Panc1 (cell line): Measurements from ENCODE around the gene HSBP1L1. TPM values are rescaled to one million over a fixed set of nuclear protein-coding genes. Genes with fewer than 3 reads are reported as not detected.

ENCODE experiments used
- ATAC-seq: fragments of 200-7000 bp; cut with Tn5 transposase; 2 replicates; pipeline ENCODE4 v1.9.1; 2020; ENCODE audit warnings: mild to moderate bottlenecking, moderate library complexity
- BruUV-seq: library from RNA; stranded (reverse); fragments of 400-500 nt; replicated peaks from 2 replicates; lab custom pipeline; 2021; lab: Mats Ljungman, UMichigan
- CTCF ChIA-PET: fragments of 300-600 bp; sonication (Branson Sonifier 250); formaldehyde crosslinking; loops from one replicate; lab custom pipeline; 2022; ENCODE audit warnings: antibody characterized with exemption; lab: Charles Lee
- POLR2A ChIA-PET: fragments of 300-600 bp; sonication (Branson Sonifier 250); formaldehyde crosslinking; loops from one replicate; lab custom pipeline; 2022; ENCODE audit warnings: antibody characterized with exemption; lab: Charles Lee
- DNase-seq: peaks from one replicate; pipeline ENCODE4 v3.0.0-alpha.2; 2010; ENCODE audit warnings: low read depth, low spot score
- H3K27ac ChIP-seq: 2 replicates; pipeline ENCODE4 v1.5.1; 2011; ENCODE audit warnings: mild to moderate bottlenecking, low read length, inconsistent platforms
- H3K27me3 ChIP-seq: fragments of 200-500 bp; sonication (Bioruptor generic); 2 replicates; pipeline ENCODE4 v1.6.0; 2014; ENCODE audit warnings: low read length, inconsistent platforms; ENCODE audit not compliant: control insufficient read depth, insufficient read depth
- H3K36me3 ChIP-seq: fragments of 200-500 bp; sonication (Bioruptor generic); 2 replicates; pipeline ENCODE4 v1.5.1; 2014; ENCODE audit warnings: inconsistent platforms, mild to moderate bottlenecking, low read length, moderate library complexity; ENCODE audit not compliant: control insufficient read depth, insufficient read depth
- H3K4me1 ChIP-seq: 2 replicates; pipeline ENCODE4 v1.5.1; 2011; ENCODE audit warnings: inconsistent platforms, mild to moderate bottlenecking, low read length, moderate library complexity; ENCODE audit not compliant: control insufficient read depth, insufficient read depth
- H3K4me3 ChIP-seq, 2 experiments: 2 replicates each; pipeline ENCODE4 v1.5.1; 2011 to 2012; ENCODE audit warnings: low read depth in 2 of 2, low read length in 2 of 2, mild to moderate bottlenecking in 2 of 2, inconsistent platforms in 1 of 2, moderate library complexity in 1 of 2
- H3K9me3 ChIP-seq: fragments of 200-500 bp; sonication (Bioruptor generic); 2 replicates; pipeline ENCODE4 v1.5.1; 2014; ENCODE audit warnings: low read depth, mild to moderate bottlenecking, inconsistent platforms, low read length, moderate library complexity; ENCODE audit not compliant: control insufficient read depth, insufficient read depth
- POLR2AphosphoS5 ChIP-seq: IDR thresholded peaks from 2 replicates; pipeline ENCODE4 v1.6.1; 2012; ENCODE audit warnings: mild to moderate bottlenecking, low read depth, low read length, moderate library complexity
- SIN3A ChIP-seq: IDR thresholded peaks from 2 replicates; pipeline ENCODE4 v1.6.1; 2012; ENCODE audit warnings: low read depth, mild to moderate bottlenecking, low read length, moderate library complexity, borderline replicate concordance; ENCODE audit not compliant: insufficient read depth
- TCF7L2 ChIP-seq: IDR thresholded peaks from 2 replicates; pipeline ENCODE4 v1.6.1; 2011; ENCODE audit warnings: mild to moderate bottlenecking, low read depth, low read length, inconsistent platforms
- in situ Hi-C: cut with HindIII; loops from 2 replicates; pipeline ENCODE4 v1.10.0; 2016; ENCODE audit warnings: low sequenced_read_pairs, low pct_unique_long_range_greater_than_20kb
- intact Hi-C: fragments of 100-400 bp; cut with micrococcal nuclease; formaldehyde crosslinking; loops from one replicate; pipeline ENCODE4 v1.10.0; 2022; ENCODE audit not compliant: unreplicated experiment
- total RNA-seq: library from RNA; stranded (reverse); gene quantifications from one replicate; pipeline ENCODE4 v1.2.1, GENCODE V29; 2021; ENCODE audit not compliant: unreplicated experiment
- TF ChIP-seq, protein P1 (sequence below): fragments of 450-650 bp; IDR thresholded peaks from 2 replicates; pipeline ENCODE4 v1.5.1; 2017; ENCODE audit warnings: mild to moderate bottlenecking
- TF ChIP-seq, protein P2 (sequence below), 2 experiments: IDR thresholded peaks; 2 replicates each; pipeline ENCODE4 v1.6.1; 2011 to 2012; ENCODE audit warnings: low read depth in 2 of 2, control low read depth in 1 of 2, low read length in 1 of 2, mild to moderate bottlenecking in 1 of 2, moderate library complexity in 1 of 2; ENCODE audit not compliant: insufficient read depth in 1 of 2

The HSBP1L1 gene
- total RNA-seq, 1 experiment from 2014 or later = 45.4 TPM

DNA sequence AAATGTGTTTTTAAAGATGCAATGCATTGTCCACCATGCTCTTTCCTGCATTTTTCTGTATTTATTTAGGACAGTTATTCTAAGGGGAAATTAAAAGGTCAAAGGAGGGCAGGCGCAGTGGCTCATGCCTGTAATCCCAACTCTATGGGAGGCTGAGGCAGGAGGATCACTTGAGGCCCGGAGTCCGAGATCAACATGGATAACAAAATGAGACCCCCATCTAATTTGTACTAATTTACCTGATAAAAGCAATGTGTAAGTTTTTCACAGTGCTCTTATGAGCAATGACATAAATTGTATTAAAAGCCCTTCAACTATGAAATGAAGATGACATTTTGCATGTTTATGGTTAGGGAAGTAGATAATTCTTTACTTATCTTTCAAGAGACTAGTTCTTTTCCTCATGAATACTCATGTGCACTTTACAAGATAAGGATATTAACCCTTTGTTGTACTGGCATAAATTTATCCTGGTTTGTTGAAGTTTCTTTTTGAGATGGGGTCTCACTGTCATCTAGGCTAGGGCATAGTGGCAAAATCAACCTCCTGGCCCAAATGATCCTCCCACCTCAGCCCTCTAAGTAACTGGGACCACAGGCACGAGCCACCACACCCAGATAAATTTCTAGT, 9.7 kb downstream of the HSBP1L1 start:
- Histone ChIP-seq H3K27me3 (no peaks in the 10 kb centered on the region), H3K4me3 (no peak overlapping the region), H3K36me3 (peaks cover 13% of the 10 kb centered on the region), H3K27ac (no peak overlapping the region), H3K9me3 (no peaks in the 10 kb centered on the region), H3K4me1 (0 out of 2 replicates have a peak, but pooled peaks cover 7% of the 10 kb centered on the region)
- BruUV-seq = no TSS peak
- in situ Hi-C loops (no loop called here), intact Hi-C loops (loop anchor here (10.0 kb wide), 1 partner anchor 171 kb away; no protein-coding TSS in a partner anchor)
- TF ChIP-seq, protein P1, sequence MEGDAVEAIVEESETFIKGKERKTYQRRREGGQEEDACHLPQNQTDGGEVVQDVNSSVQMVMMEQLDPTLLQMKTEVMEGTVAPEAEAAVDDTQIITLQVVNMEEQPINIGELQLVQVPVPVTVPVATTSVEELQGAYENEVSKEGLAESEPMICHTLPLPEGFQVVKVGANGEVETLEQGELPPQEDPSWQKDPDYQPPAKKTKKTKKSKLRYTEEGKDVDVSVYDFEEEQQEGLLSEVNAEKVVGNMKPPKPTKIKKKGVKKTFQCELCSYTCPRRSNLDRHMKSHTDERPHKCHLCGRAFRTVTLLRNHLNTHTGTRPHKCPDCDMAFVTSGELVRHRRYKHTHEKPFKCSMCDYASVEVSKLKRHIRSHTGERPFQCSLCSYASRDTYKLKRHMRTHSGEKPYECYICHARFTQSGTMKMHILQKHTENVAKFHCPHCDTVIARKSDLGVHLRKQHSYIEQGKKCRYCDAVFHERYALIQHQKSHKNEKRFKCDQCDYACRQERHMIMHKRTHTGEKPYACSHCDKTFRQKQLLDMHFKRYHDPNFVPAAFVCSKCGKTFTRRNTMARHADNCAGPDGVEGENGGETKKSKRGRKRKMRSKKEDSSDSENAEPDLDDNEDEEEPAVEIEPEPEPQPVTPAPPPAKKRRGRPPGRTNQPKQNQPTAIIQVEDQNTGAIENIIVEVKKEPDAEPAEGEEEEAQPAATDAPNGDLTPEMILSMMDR = no peak
- TF ChIP-seq POLR2AphosphoS5 = no peak
- no peak for TF ChIP-seq SIN3A
- TF ChIP-seq, protein P2, sequence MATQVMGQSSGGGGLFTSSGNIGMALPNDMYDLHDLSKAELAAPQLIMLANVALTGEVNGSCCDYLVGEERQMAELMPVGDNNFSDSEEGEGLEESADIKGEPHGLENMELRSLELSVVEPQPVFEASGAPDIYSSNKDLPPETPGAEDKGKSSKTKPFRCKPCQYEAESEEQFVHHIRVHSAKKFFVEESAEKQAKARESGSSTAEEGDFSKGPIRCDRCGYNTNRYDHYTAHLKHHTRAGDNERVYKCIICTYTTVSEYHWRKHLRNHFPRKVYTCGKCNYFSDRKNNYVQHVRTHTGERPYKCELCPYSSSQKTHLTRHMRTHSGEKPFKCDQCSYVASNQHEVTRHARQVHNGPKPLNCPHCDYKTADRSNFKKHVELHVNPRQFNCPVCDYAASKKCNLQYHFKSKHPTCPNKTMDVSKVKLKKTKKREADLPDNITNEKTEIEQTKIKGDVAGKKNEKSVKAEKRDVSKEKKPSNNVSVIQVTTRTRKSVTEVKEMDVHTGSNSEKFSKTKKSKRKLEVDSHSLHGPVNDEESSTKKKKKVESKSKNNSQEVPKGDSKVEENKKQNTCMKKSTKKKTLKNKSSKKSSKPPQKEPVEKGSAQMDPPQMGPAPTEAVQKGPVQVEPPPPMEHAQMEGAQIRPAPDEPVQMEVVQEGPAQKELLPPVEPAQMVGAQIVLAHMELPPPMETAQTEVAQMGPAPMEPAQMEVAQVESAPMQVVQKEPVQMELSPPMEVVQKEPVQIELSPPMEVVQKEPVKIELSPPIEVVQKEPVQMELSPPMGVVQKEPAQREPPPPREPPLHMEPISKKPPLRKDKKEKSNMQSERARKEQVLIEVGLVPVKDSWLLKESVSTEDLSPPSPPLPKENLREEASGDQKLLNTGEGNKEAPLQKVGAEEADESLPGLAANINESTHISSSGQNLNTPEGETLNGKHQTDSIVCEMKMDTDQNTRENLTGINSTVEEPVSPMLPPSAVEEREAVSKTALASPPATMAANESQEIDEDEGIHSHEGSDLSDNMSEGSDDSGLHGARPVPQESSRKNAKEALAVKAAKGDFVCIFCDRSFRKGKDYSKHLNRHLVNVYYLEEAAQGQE (IDR thresholded peaks at IDR 0.05; ENCODE audit: insufficient read depth in 1 of 2, low read depth in 2 of 2, low read length in 1 of 2) = no peak
- TF ChIP-seq TCF7L2 = no peak
- ChIA-PET POLR2A (interaction anchor here (0.6 kb wide), 1 partner anchor 205 kb away, joined by 10 read pairs; no protein-coding TSS in a partner anchor), CTCF (no interaction called here)
- ATAC-seq = no peak
- no peak for DNase-seq

DNA sequence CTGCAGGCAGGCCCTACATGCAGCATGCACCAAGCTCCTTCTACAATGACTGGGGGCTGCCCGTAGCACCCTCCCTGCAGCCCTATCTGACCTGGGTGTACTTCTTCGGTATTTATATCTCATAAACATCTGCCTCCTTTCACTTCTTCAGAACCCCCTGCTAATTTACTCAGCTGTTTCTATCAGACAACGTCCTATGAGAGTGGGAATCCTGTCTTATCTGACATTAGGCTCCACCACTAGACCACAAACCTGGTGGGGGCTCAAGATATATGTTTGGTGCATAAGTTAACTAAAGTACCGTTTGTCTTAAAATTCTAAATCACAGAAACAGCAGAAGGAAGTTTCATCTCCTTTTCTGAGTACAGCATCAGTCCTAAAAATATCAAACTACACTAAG, 10.6 kb downstream of the HSBP1L1 start:
- Histone ChIP-seq H3K4me3 (no peak overlapping the region), H3K36me3 (peaks cover 13% of the 10 kb centered on the region), H3K27me3 (no peaks in the 10 kb centered on the region), H3K27ac (no peak overlapping the region), H3K9me3 (no peaks in the 10 kb centered on the region), H3K4me1 (peaks cover 8% of the 10 kb centered on the region; the same call in 1 of the 2 replicates)
- in situ Hi-C loops (no loop called here), intact Hi-C loops (loop anchor here (10.0 kb wide), 1 partner anchor 170 kb away; no protein-coding TSS in a partner anchor)
- no TSS peak for BruUV-seq
- no peak for DNase-seq
- POLR2A ChIA-PET = interaction anchor here (0.6 kb wide), 1 partner anchor 204 kb away, joined by 10 read pairs; no protein-coding TSS in a partner anchor
- TF ChIP-seq SIN3A (no peak), POLR2AphosphoS5 (no peak), TCF7L2 (no peak)
- TF ChIP-seq, protein P1 = no peak
- TF ChIP-seq, protein P2 (IDR thresholded peaks at IDR 0.05; ENCODE audit: insufficient read depth in 1 of 2, low read depth in 2 of 2, low read length in 1 of 2) = no peak
- no peak for ATAC-seq
- CTCF ChIA-PET = no interaction called here
